Stimulated activated naive B cell treated with anti-CD40 and anti-IgM and Interleukin-4, amounts not matched to agents 10 μg/mL and 1 μg/mL and 100 μg/mL, for 72 hours (primary cell): ENCODE data around the gene LMAN1L.
A peak's percentile ranks its signal among the peaks of the same experiment; 100 is the strongest.

Experiments
- ATAC-seq, 2 donors: fragments of 150-1000 bp; cut with Tn5 transposase; replicated peaks; 2 replicates each; pipeline ENCODE4 v1.10.0; 2021; ENCODE audit warnings: moderate library complexity in 1 of 2
- DNase-seq: peaks from one replicate; pipeline ENCODE4 v3.0.0; 2021
- H3K27ac Mint-ChIP-seq: one replicate; pipeline ENCODE4 v1.8.0; 2022; ENCODE audit warnings: mild to moderate bottlenecking, mixed read lengths
- H3K27me3 Mint-ChIP-seq, 2 donors: one replicate each; pipeline ENCODE4 v1.8.0; 2022; ENCODE audit warnings: mixed read lengths in 2 of 2
- H3K36me3 Mint-ChIP-seq, 2 donors: one replicate each; pipeline ENCODE4 v1.8.0; 2022; ENCODE audit warnings: mixed read lengths in 2 of 2, mild to moderate bottlenecking in 1 of 2
- H3K4me1 Mint-ChIP-seq, 2 donors: one replicate each; pipeline ENCODE4 v1.8.0; 2022; ENCODE audit warnings: mixed read lengths in 2 of 2, mild to moderate bottlenecking in 1 of 2
- H3K4me3 Mint-ChIP-seq, 2 donors: one replicate each; pipeline ENCODE4 v1.8.0; 2022; ENCODE audit warnings: mild to moderate bottlenecking in 2 of 2, mixed read lengths in 2 of 2, moderate library complexity in 1 of 2
- H3K9me3 Mint-ChIP-seq, 2 donors: one replicate each; pipeline ENCODE4 v1.8.0; 2022; ENCODE audit warnings: mixed read lengths in 2 of 2, mild to moderate bottlenecking in 1 of 2

The LMAN1L gene

DNA sequence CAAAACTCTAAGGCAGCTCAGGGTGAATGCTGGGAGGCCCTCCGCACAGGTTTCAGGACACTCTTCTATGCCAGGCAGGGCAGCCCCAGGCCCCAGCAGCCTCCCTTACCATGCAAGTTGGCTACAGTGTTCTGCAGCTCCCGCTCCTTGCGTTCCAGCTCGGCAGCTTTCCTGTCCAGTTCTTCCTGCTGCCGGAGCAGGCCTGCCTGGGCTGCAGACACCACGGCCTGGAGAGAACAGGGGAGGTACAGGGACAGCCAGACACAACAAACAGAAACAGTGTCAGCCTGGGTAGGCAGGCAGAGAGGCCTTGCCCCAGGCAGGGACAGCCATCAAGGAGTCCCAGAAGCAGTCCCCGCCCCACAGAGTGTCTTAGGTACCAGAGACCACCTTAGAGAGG is 39.3 kb downstream of the LMAN1L start:
- no peaks in the 10 kb centered on the region for H3K9me3 Mint-ChIP-seq

GRCh38 chr15:74854453-74855022 is 41.9 kb downstream of the LMAN1L start:
- no peak overlapping the region for H3K4me3 Mint-ChIP-seq
- H3K27me3 Mint-ChIP-seq: no peaks in the 10 kb centered on the region
- no peak for ATAC-seq
- peaks cover 34 to 41% of the 10 kb centered on the region in 2 donors for H3K36me3 Mint-ChIP-seq
- no peak for DNase-seq
- H3K4me1 Mint-ChIP-seq: peaks cover 40 to 53% of the 10 kb centered on the region in 2 donors
- H3K27ac Mint-ChIP-seq: peak overlapping the region; percentile 37
- H3K9me3 Mint-ChIP-seq: no peaks in the 10 kb centered on the region

More for the DNA sequence above, 39.3 kb downstream of the LMAN1L start:
- no peak for DNase-seq
- Mint-ChIP-seq H3K27me3 (no peaks in the 10 kb centered on the region), H3K36me3 (peaks cover 49 to 54% of the 10 kb centered on the region in 2 donors), H3K4me1 (peaks cover 31 to 44% of the 10 kb centered on the region in 2 donors), H3K4me3 (no peak overlapping the region), H3K27ac (peak overlapping the region; percentile 56)
- ATAC-seq: no peak

DNA sequence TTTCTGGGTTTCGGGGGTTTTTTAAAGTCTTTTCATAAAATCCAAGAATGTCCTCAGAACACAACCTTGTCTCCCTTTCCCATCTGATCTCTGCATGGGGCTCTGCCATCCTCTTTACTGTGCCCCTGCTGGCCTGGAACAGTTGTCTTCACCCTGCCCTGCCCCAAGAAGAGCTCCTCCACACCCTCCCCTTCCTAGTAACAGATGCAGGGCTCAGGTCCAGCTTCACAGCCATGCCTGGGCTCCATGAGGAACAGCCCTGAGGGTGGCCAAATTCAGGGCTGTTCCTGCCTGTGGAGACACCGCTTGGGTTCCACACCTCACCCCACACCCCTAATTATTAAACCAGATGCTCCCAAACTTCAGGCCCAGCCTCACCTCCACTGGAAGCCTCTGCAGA is 43.2 kb downstream of the LMAN1L start:
- no peaks in the 10 kb centered on the region for H3K9me3 Mint-ChIP-seq
- H3K36me3 Mint-ChIP-seq: peaks cover 31 to 37% of the 10 kb centered on the region in 2 donors
- peak overlapping the region; percentile 90 for H3K27ac Mint-ChIP-seq
- H3K4me1 Mint-ChIP-seq: peaks cover 38 to 53% of the 10 kb centered on the region in 2 donors
- H3K27me3 Mint-ChIP-seq: no peaks in the 10 kb centered on the region
- DNase-seq (no peak), ATAC-seq (no peak)
- H3K4me3 Mint-ChIP-seq: peak overlapping the region in 1 of 2 donors; percentile 39

DNA sequence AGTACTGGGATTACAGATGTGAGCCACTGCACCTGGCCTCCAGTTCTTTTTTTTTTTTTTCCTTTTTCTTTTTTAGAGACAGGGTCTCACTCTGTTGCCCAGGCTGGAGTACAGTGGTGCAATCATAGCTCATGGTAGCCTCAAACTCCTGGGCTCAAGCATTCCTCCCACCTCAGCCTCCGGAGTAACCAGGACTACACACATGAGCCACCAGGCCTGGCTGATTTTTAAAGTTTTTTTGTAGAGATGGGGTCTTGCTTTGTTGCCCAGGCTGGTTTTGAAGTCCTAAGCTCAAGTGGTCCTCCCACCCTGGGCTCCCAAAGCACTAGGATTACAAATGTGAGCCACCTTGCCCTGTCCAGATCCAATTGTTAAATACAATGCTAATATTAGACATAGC is 43.9 kb downstream of the LMAN1L start:
- no peaks in the 10 kb centered on the region for H3K9me3 Mint-ChIP-seq

GRCh38 chr15:74857082-74857655 is 44.5 kb downstream of the LMAN1L start:
- Mint-ChIP-seq H3K36me3 (peaks cover 22 to 27% of the 10 kb centered on the region in 2 donors), H3K4me3 (peak overlapping the region; percentile 14 to 66), H3K9me3 (no peaks in the 10 kb centered on the region), H3K27me3 (no peaks in the 10 kb centered on the region), H3K4me1 (peaks cover 35 to 53% of the 10 kb centered on the region in 2 donors), H3K27ac (peak overlapping the region; percentile 94)
- ATAC-seq (peak; percentile 85 to 87), DNase-seq (peak; percentile 57)

More for the DNA sequence above, 43.9 kb downstream of the LMAN1L start:
- Mint-ChIP-seq H3K4me1 (peaks cover 35 to 53% of the 10 kb centered on the region in 2 donors), H3K27me3 (no peaks in the 10 kb centered on the region), H3K36me3 (peaks cover 26 to 31% of the 10 kb centered on the region in 2 donors), H3K4me3 (no peak overlapping the region), H3K27ac (peak overlapping the region; percentile 94)
- DNase-seq: no peak
- ATAC-seq: no peak

DNA sequence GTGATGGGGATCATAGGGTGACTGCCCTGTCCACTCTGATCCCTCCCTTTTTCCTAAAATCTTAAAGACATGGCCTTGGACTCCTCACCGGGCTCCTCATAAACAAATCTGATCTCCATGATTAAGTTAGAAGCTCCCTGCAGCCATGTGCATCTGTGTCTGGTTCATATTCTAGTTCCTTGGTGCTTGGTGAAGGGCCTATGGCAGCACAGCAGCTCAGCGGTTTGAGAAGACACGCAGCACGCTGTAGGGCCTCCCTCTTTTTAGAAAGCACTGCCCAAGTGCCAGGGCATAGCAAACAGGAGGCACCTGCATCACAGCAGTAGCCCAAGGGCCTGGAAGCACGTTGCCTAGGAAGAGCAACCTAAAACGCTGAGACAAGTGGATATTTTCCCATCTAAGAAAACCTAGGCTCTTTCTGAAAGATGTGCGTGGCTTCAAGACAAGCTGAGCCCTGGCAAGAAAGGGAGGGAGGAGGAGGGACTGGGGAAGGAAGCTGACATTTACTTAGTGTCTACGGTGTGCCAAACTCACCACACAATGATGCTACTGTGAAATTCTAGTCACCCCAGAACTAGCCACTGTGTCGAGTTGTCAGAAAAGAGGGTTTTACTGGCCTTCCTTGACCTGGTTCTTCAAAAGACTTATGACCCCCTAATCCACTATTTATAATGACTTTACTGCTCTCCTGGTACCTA is 45.2 kb downstream of the LMAN1L start:
- Mint-ChIP-seq H3K4me3 (peak overlapping the region; percentile 50 to 66), H3K27me3 (no peaks in the 10 kb centered on the region), H3K36me3 (peaks cover 20 to 23% of the 10 kb centered on the region in 2 donors), H3K9me3 (no peaks in the 10 kb centered on the region), H3K4me1 (peaks cover 35 to 52% of the 10 kb centered on the region in 2 donors), H3K27ac (peak overlapping the region; percentile 94)
- ATAC-seq (peak; percentile 79 to 85), DNase-seq (peak; percentile 47)

DNA sequence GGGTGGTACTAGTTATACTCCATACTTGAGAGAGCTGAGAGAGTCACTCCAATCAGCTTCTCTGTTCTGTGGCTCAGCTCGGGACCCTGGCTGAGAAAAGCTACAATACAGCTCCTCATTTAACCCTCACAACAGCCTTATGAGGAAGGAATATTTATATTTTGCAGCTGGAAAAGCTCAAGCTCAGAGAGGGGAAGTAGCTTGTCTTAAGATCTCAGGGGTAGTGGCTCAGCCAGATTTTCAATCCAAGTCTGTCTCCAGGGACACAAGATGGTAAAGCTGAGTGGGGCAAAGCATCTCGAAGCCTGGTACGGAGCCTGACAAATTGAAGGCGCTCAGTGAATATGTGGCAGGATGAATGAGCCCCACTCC is 45.7 kb downstream of the LMAN1L start:
- Mint-ChIP-seq H3K36me3 (peaks cover 17 to 18% of the 10 kb centered on the region in 2 donors), H3K27ac (peak overlapping the region; percentile 94), H3K4me1 (peaks cover 34 to 47% of the 10 kb centered on the region in 2 donors), H3K27me3 (no peaks in the 10 kb centered on the region), H3K4me3 (peak overlapping the region; percentile 50 to 66), H3K9me3 (no peaks in the 10 kb centered on the region)
- DNase-seq (no peak), ATAC-seq (no peak)

- Mint-ChIP-seq H3K4me1 (peaks cover 39 to 63% of the 10 kb centered on the region in 2 donors), H3K4me3 (no peak overlapping the region)
These were observed 50.8 kb downstream of the LMAN1L start for GRCh38 chr15:74863239-74864056.

GRCh38 chr15:74864296-74864695 is 51.7 kb downstream of the LMAN1L start:
- Mint-ChIP-seq H3K36me3 (peaks cover 31 to 47% of the 10 kb centered on the region in 2 donors), H3K4me3 (no peak overlapping the region), H3K27me3 (no peaks in the 10 kb centered on the region), H3K27ac (no peak overlapping the region), H3K9me3 (no peaks in the 10 kb centered on the region), H3K4me1 (peaks cover 34 to 63% of the 10 kb centered on the region in 2 donors)
- ATAC-seq (no peak), DNase-seq (no peak)

More at GRCh38 chr15:74863239-74864056, 50.8 kb downstream of the LMAN1L start:
- Mint-ChIP-seq H3K36me3 (peaks cover 32 to 45% of the 10 kb centered on the region in 2 donors), H3K27me3 (no peaks in the 10 kb centered on the region), H3K27ac (no peak overlapping the region), H3K9me3 (no peaks in the 10 kb centered on the region)
- no peak for ATAC-seq
- DNase-seq: no peak

DNA sequence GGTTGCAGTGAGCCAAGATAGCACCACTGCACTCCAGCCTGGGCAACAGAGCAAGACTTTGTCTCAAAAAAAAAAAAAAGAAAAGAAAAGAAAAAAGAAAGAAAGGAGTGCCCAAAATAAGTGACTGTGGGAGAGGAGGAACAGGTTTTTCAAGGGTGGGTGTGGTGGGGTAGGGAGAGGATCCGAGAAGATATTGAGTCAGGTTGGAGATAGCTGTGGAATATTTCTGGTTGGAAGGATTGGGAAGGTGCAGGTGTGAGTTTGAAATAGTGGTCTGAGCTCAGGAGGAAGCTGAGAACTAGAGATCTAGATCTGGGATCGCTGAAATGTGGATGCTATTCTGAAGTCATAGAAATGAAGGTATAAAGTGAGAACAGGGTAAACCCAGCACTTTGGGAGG is 52.7 kb downstream of the LMAN1L start:
- H3K27ac Mint-ChIP-seq: peak overlapping the region; percentile 14
- peaks cover 40 to 66% of the 10 kb centered on the region in 2 donors for H3K4me1 Mint-ChIP-seq
- no peaks in the 10 kb centered on the region for H3K27me3 Mint-ChIP-seq
- ATAC-seq (no peak), DNase-seq (no peak)
- H3K9me3 Mint-ChIP-seq: no peaks in the 10 kb centered on the region
- H3K36me3 Mint-ChIP-seq: peaks cover 38 to 57% of the 10 kb centered on the region in 2 donors
- H3K4me3 Mint-ChIP-seq: peak overlapping the region in 1 of 2 donors; percentile 52

DNA sequence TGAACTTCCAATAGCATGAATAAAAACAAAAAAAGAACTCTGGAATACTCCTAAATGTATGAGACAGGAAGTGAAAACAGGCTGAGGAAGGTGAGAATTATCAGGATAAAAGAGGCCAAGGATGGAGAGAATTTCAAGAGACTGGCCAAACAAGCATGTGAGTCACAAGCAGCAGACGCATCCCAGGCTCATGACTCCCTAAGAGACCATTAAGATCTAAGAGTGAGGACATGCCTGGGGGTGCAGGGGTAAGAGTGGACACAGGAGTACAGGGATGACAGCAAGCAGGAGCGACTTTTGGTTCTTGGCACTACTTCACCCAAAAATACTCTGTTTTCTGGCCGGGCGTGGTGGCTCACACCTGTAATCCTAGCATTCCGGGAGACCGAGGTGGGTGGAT is 53.5 kb downstream of the LMAN1L start:
- H3K27me3 Mint-ChIP-seq: no peaks in the 10 kb centered on the region
- no peak overlapping the region for H3K27ac Mint-ChIP-seq
- peaks cover 43 to 63% of the 10 kb centered on the region in 2 donors for H3K36me3 Mint-ChIP-seq
- no peaks in the 10 kb centered on the region for H3K9me3 Mint-ChIP-seq
- peaks cover 44 to 74% of the 10 kb centered on the region in 2 donors for H3K4me1 Mint-ChIP-seq
- peak overlapping the region in 1 of 2 donors; percentile 52 for H3K4me3 Mint-ChIP-seq
- no peak for ATAC-seq
- DNase-seq: no peak

- Mint-ChIP-seq H3K9me3 (no peaks in the 10 kb centered on the region), H3K4me1 (peaks cover 48 to 86% of the 10 kb centered on the region in 2 donors), H3K36me3 (peaks cover 49 to 67% of the 10 kb centered on the region in 2 donors), H3K27me3 (no peaks in the 10 kb centered on the region), H3K4me3 (peak overlapping the region; percentile 32 to 53), H3K27ac (peak overlapping the region; percentile 65)
- DNase-seq (no peak), ATAC-seq (no peak)
These were observed 54.9 kb downstream of the LMAN1L start for GRCh38 chr15:74867466-74868038.

- ATAC-seq (no peak), DNase-seq (no peak)
- peaks cover 53 to 72% of the 10 kb centered on the region in 2 donors for H3K36me3 Mint-ChIP-seq
- peaks cover 52 to 90% of the 10 kb centered on the region in 2 donors for H3K4me1 Mint-ChIP-seq
- H3K27me3 Mint-ChIP-seq: no peaks in the 10 kb centered on the region
- peak overlapping the region; percentile 14 to 53 for H3K4me3 Mint-ChIP-seq
- H3K9me3 Mint-ChIP-seq: no peaks in the 10 kb centered on the region
- H3K27ac Mint-ChIP-seq: peak overlapping the region; percentile 65
These were observed 55.4 kb downstream of the LMAN1L start for GRCh38 chr15:74868059-74868458.

DNA sequence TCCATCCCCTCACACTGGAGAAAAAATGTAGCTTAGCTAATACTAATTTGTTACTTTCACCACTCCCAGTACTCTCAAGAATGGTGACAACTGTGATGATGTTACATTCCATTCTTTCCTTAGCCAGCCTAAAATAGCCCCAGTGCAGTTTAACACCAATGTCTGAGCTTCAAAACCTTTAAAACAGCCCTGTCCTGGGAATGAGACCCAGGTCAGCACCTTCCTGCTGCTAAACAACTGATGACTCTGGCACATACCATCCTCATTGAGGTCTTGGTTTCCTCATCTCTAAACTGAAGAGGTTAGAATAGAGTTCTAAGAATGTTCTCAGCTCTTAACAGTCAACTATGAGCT is 56.7 kb downstream of the LMAN1L start:
- Mint-ChIP-seq H3K9me3 (no peaks in the 10 kb centered on the region), H3K27ac (no peak overlapping the region), H3K27me3 (no peaks in the 10 kb centered on the region), H3K4me1 (peaks cover 50 to 85% of the 10 kb centered on the region in 2 donors), H3K36me3 (peaks cover 50 to 64% of the 10 kb centered on the region in 2 donors), H3K4me3 (peak overlapping the region in 1 of 2 donors; percentile 86)
- DNase-seq: no peak
- ATAC-seq: no peak
